Osteoblast (primary cell): ENCODE results near the gene CCDC191. TPM values are rescaled to one million over a fixed set of nuclear protein-coding genes. Genes with fewer than 3 reads are reported as not detected.

Experiments
- DNase-seq: peaks from one replicate; pipeline ENCODE4 v3.0.0; 2011; ENCODE audit warnings: low spot score, mixed read lengths; ENCODE audit not compliant: insufficient read length; ENCODE audit errors: missing footprints
- H2AFZ ChIP-seq: 2 replicates; pipeline ENCODE4 v1.6.0; 2011; ENCODE audit warnings: mild to moderate bottlenecking, low read length
- H3K27ac ChIP-seq: 2 replicates; pipeline ENCODE4 v1.5.1; 2011; ENCODE audit warnings: mild to moderate bottlenecking, low read depth, low read length, moderate library complexity
- H3K27me3 ChIP-seq: 2 replicates; pipeline ENCODE4 v1.6.0; 2012; ENCODE audit warnings: mild to moderate bottlenecking, control low read depth, inconsistent platforms, low read length, moderate library complexity; ENCODE audit not compliant: insufficient read depth
- H3K36me3 ChIP-seq: 2 replicates; pipeline ENCODE4 v1.5.1; 2011; ENCODE audit warnings: mild to moderate bottlenecking, low read length, control low read depth, moderate library complexity; ENCODE audit not compliant: insufficient read depth
- H3K4me1 ChIP-seq: 2 replicates; pipeline ENCODE4 v1.5.1; 2011; ENCODE audit warnings: mild to moderate bottlenecking, low read length, control low read depth, moderate library complexity; ENCODE audit not compliant: insufficient read depth
- H3K4me2 ChIP-seq: 2 replicates; pipeline ENCODE4 v1.6.0; 2011; ENCODE audit warnings: mild to moderate bottlenecking, low read length; ENCODE audit not compliant: insufficient read depth
- H3K4me3 ChIP-seq: fragments of 200-600 bp; sonication (generic); 3 replicates; pipeline ENCODE4 v1.5.1; 2012; ENCODE audit warnings: mild to moderate bottlenecking, low read length, inconsistent platforms; ENCODE audit not compliant: insufficient read depth
- H3K79me2 ChIP-seq: 2 replicates; pipeline ENCODE4 v1.6.0; 2012; ENCODE audit warnings: mild to moderate bottlenecking, low read length, control low read depth, inconsistent platforms; ENCODE audit not compliant: insufficient read depth
- H3K9me3 ChIP-seq: 2 replicates; pipeline ENCODE4 v1.5.1; 2011; ENCODE audit warnings: low read depth, low read length, control low read depth
- H4K20me1 ChIP-seq: 2 replicates; pipeline ENCODE4 v1.6.0; 2012; ENCODE audit warnings: mild to moderate bottlenecking, low read length, control low read depth; ENCODE audit not compliant: insufficient read depth
- CTCF ChIP-seq: IDR thresholded peaks from 2 replicates; pipeline ENCODE4 v1.5.1; 2011; ENCODE audit warnings: mild to moderate bottlenecking, low read depth, low read length, moderate library complexity; ENCODE audit errors: extremely low read depth
- total RNA-seq: library from RNA; depleted of rRNA; stranded (reverse); fragments of >200 nt; gene quantifications from 2 replicates; pipeline ENCODE4 v1.2.3, GENCODE V29; 2012

CCDC191 gene
- total RNA-seq, 1 donor: 4.0 TPM

DNA sequence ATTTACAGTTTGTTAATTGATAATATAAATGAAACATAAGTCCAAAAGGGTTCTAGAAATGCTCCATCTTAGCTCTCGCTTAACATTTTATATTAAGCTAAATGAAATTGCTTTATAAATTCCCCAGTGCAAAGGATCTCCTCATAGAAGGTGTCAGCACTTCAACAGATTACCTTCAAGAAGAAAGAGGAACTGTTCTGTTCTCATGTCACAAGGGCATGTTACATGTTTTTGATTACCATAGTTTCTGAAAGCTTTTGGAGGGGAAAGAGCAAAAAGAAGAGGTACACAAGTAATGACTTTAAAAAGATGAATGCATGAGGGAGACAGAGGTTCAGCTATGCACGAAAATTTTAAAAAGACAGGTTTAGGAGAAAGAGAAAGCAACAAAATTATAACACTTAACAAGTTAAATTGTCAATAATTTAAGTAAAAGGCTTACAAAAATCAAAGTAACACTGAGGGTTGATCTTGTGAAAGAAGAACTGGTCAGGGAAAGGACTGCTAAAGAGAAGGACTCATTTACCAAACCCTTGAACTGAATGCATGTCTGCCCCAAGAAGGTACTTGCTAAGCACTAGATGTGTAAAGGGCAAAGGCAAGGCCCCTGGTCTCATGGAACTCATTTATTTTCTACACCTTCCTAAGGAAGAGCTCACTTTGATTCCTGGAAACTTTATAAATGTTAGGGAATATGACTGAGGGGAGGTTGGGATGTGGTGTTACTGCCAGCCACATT lies 45.1 kb downstream of the CCDC191 start:
- H4K20me1 ChIP-seq: no peaks in the 10 kb centered on the region
- H3K9me3 ChIP-seq: no peaks in the 10 kb centered on the region
- no peaks in the 10 kb centered on the region for H3K27me3 ChIP-seq
- H3K4me2 ChIP-seq: no peak overlapping the region
- no peak overlapping the region for H3K27ac ChIP-seq
- no peaks in the 10 kb centered on the region for H3K4me1 ChIP-seq
- H3K79me2 ChIP-seq: no peaks in the 10 kb centered on the region
- TF ChIP-seq CTCF: no peak
- no peak for DNase-seq
- no peak overlapping the region for H3K4me3 ChIP-seq
- no peaks in the 10 kb centered on the region for H3K36me3 ChIP-seq
- H2AFZ ChIP-seq: no peak overlapping the region

GRCh38 chr3:114005481-114005880 lies 50.8 kb downstream of the CCDC191 start:
- no peak overlapping the region for H3K4me3 ChIP-seq
- no peaks in the 10 kb centered on the region for H3K79me2 ChIP-seq
- H3K27me3 ChIP-seq: no peaks in the 10 kb centered on the region
- no peak for TF ChIP-seq CTCF
- H4K20me1 ChIP-seq: no peaks in the 10 kb centered on the region
- H3K27ac ChIP-seq: no peak overlapping the region
- H3K4me2 ChIP-seq: no peak overlapping the region
- peaks cover 3% of the 10 kb centered on the region for H3K36me3 ChIP-seq
- H3K4me1 ChIP-seq: no peaks in the 10 kb centered on the region
- peaks cover 8% of the 10 kb centered on the region for H3K9me3 ChIP-seq
- no peak for DNase-seq
- no peak overlapping the region for H2AFZ ChIP-seq

DNA sequence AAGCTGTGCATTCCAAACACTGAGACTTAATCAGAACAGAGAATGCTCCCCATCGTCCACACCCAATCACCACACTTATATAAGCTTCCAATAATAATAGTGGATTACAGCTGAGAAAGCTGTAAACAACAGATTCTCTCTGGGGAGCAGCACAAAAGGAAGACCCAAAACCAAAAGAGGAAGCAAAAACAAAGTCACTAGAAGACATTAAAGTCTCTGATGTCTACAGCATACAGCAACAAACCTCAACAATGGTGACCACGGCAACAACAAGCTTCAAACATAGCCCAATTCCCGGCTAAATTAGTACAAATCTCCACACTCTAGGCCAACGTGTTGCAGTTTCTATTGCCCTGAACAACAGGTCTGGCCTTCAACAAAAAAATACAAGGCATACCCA lies 70.8 kb downstream of the CCDC191 start:
- no peak overlapping the region for H3K27ac ChIP-seq
- H3K4me3 ChIP-seq: no peak overlapping the region
- H3K27me3 ChIP-seq: no peaks in the 10 kb centered on the region
- no peak for TF ChIP-seq CTCF
- DNase-seq: no peak
- H3K36me3 ChIP-seq: no peaks in the 10 kb centered on the region
- H3K79me2 ChIP-seq: no peaks in the 10 kb centered on the region
- H3K4me1 ChIP-seq: no peaks in the 10 kb centered on the region
- no peak overlapping the region for H2AFZ ChIP-seq
- H4K20me1 ChIP-seq: no peaks in the 10 kb centered on the region
- no peaks in the 10 kb centered on the region for H3K9me3 ChIP-seq
- H3K4me2 ChIP-seq: no peak overlapping the region

DNA sequence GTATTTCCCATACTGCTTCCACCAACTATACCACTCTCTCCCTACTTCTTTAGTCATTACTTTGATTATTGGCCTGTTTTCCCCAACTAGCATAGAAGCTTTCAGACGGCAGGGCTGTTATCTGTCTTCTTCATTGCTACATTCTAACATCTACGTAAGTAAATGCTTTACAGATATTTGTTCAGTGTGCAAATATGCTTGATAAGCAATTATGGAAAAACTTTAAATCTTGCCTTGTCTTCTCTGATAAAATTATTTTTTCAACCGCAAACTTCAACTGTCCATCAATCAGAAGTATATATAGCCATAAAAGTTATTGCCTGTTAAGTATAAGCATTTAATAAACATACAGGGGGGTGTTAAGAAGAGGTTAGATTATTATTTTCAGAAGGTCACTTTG lies 72.8 kb downstream of the CCDC191 start:
- H3K4me3 ChIP-seq: no peak overlapping the region
- H3K36me3 ChIP-seq: no peaks in the 10 kb centered on the region
- no peaks in the 10 kb centered on the region for H3K79me2 ChIP-seq
- no peak for DNase-seq
- no peaks in the 10 kb centered on the region for H3K27me3 ChIP-seq
- no peak for TF ChIP-seq CTCF
- no peaks in the 10 kb centered on the region for H4K20me1 ChIP-seq
- no peaks in the 10 kb centered on the region for H3K4me1 ChIP-seq
- no peaks in the 10 kb centered on the region for H3K9me3 ChIP-seq
- H2AFZ ChIP-seq: no peak overlapping the region
- H3K27ac ChIP-seq: no peak overlapping the region
- no peak overlapping the region for H3K4me2 ChIP-seq
